K562 (cell line): Measurements from ENCODE around the gene PTPRR. TPM values are rescaled to one million over a fixed set of nuclear protein-coding genes. Genes with fewer than 3 reads are reported as not detected.
A peak's percentile ranks its signal among the peaks of the same experiment; 100 is the strongest.

Experiments
- FOXA3 ChIP-seq, 2 experiments: fragments of 450-650 bp in 1 of 2; sonication (generic) in 1 of 2; formaldehyde crosslinking; IDR thresholded peaks in 1 of 2; conservative IDR thresholded peaks in 1 of 2; 2 replicates each; pipeline versions ENCODE4 v1.4.0 to v1.8.0; 2020 to 2022; ENCODE audit warnings: mild to moderate bottlenecking in 2 of 2, missing genetic modification reagents in 1 of 2
- FOXK2 ChIP-seq, 2 experiments: fragments of 450-650 bp; IDR thresholded peaks in 1 of 2; conservative IDR thresholded peaks in 1 of 2; 2 replicates each; pipeline ENCODE4 v1.6.1; 2016; ENCODE audit warnings: low read depth in 2 of 2, mild to moderate bottlenecking in 1 of 2
- HDAC6 ChIP-seq: IDR thresholded peaks from 2 replicates; pipeline ENCODE4 v1.6.1; 2012; ENCODE audit warnings: low read depth, mild to moderate bottlenecking, control low read depth, inconsistent platforms, low read length, moderate library complexity
- HDAC8 ChIP-seq: fragments of 450-650 bp; IDR thresholded peaks from 2 replicates; pipeline ENCODE4 v1.6.1; 2016; ENCODE audit warnings: mild to moderate bottlenecking, missing genetic modification characterization, moderate library complexity, missing compliant biosample characterization
- KLF13 ChIP-seq: fragments of 450-650 bp; IDR thresholded peaks from 2 replicates; pipeline ENCODE4 v1.6.1; 2016; ENCODE audit warnings: missing genetic modification characterization, low read depth, mild to moderate bottlenecking, missing compliant biosample characterization, moderate library complexity, borderline replicate concordance
- MAFG ChIP-seq: fragments of 450-650 bp; conservative IDR thresholded peaks from 2 replicates; pipeline ENCODE4 v1.6.1; 2016; ENCODE audit warnings: missing genetic modification characterization, missing compliant biosample characterization
- MEIS2 ChIP-seq: fragments of 450-650 bp; IDR thresholded peaks from 2 replicates; pipeline ENCODE4 v1.6.1; 2014; ENCODE audit warnings: mild to moderate bottlenecking; ENCODE audit not compliant: partially characterized antibody
- MTF1 ChIP-seq: fragments of 250-450 bp; sonication (Bioruptor Pico); IDR thresholded peaks from 2 replicates; pipeline ENCODE4 v1.9.0; 2021; ENCODE audit warnings: moderate library complexity, mild to moderate bottlenecking, inconsistent platforms, borderline replicate concordance
- MYBL2 ChIP-seq, 2 experiments: fragments of 450-650 bp in 1 of 2; sonication (generic) in 1 of 2; formaldehyde crosslinking in 1 of 2; IDR thresholded peaks; 2 replicates each; pipeline versions ENCODE4 v1.6.1 to v1.8.1; 2017 to 2022; ENCODE audit warnings: borderline replicate concordance in 1 of 2, inconsistent platforms in 1 of 2, low read depth in 1 of 2, mild to moderate bottlenecking in 1 of 2, missing genetic modification reagents in 1 of 2, moderate library complexity in 1 of 2
- MYNN ChIP-seq, 2 experiments: sonication (generic); formaldehyde crosslinking in 1 of 2; IDR thresholded peaks; 2 replicates each; pipeline versions ENCODE4 v1.5.0 to v1.6.1; 2016 to 2020; ENCODE audit warnings: antibody characterized with exemption in 1 of 2, missing genetic modification reagents in 1 of 2
- NCOR1 ChIP-seq: fragments of 450-650 bp; IDR thresholded peaks from 2 replicates; pipeline ENCODE4 v1.6.1; 2016; ENCODE audit warnings: mild to moderate bottlenecking, moderate library complexity
- NUFIP1 ChIP-seq: fragments of 450-650 bp; IDR thresholded peaks from 2 replicates; pipeline ENCODE4 v1.6.1; 2018; ENCODE audit not compliant: partially characterized antibody
- POU5F1 ChIP-seq: fragments of 150-350 bp; IDR thresholded peaks from 2 replicates; pipeline ENCODE4 v1.6.1; 2014; ENCODE audit warnings: borderline replicate concordance, low read length, low read depth, mild to moderate bottlenecking; ENCODE audit not compliant: partially characterized antibody
- SIN3B ChIP-seq: fragments of 450-650 bp; IDR thresholded peaks from 2 replicates; pipeline ENCODE4 v1.6.1; 2017; ENCODE audit warnings: low read depth, mild to moderate bottlenecking, moderate library complexity
- SMARCE1 ChIP-seq: fragments of 450-650 bp; IDR thresholded peaks from 2 replicates; pipeline ENCODE4 v1.7.1; 2016; ENCODE audit warnings: mild to moderate bottlenecking
- SOX6 ChIP-seq: fragments of 450-650 bp; IDR thresholded peaks from 2 replicates; pipeline ENCODE4 v1.6.1; 2014; ENCODE audit warnings: mild to moderate bottlenecking
- ZKSCAN8 ChIP-seq: fragments of 200-800 bp; sonication (Bioruptor generic); IDR thresholded peaks from 2 replicates; pipeline ENCODE4 v1.6.1; 2016; ENCODE audit warnings: missing genetic modification characterization, missing compliant biosample characterization
- ZNF175 ChIP-seq: fragments of 200-800 bp; sonication (Bioruptor generic); IDR thresholded peaks from 2 replicates; pipeline ENCODE4 v1.6.1; 2016; ENCODE audit warnings: low read depth, mild to moderate bottlenecking, missing genetic modification characterization, missing compliant biosample characterization
- ZNF583 ChIP-seq: fragments of 250-450 bp; sonication (Bioruptor Pico); IDR thresholded peaks from 2 replicates; pipeline ENCODE4 v1.4.0; 2020
- polyA plus RNA-seq, 8 experiments: library from polyadenylated mRNA; depleted of rRNA in 4 of 8; stranded (reverse) in 5 of 8; unstranded in 3 of 8; fragments of >200 nt; fragmentation: Nextera tagmentation in 2 of 8; fragmentation: Illumina TruSeq in 1 of 8; extraction: Ambion mirVana in 2 of 8; extraction: Trizol in 1 of 8; gene quantifications; 2 replicates each; pipeline versions ENCODE4 v1.2.1 to v1.2.3, GENCODE V29; 2011 to 2014; ENCODE audit warnings: inconsistent platforms in 1 of 8, missing spikeins in 1 of 8
- total RNA-seq, 7 experiments: library from RNA; depleted of rRNA in 6 of 7; stranded (reverse); fragments of >200 nt in 6 of 7; fragmentation: Illumina TruSeq in 2 of 7; extraction: Trizol in 2 of 7; gene quantifications; 2 replicates each; pipeline versions ENCODE4 v1.2.1 to v1.2.3, GENCODE V29; 2011 to 2021; ENCODE audit warnings: low replicate concordance in 1 of 7
- TF ChIP-seq, protein P1 (sequence below), 2 experiments: fragments of 450-650 bp in 1 of 2; sonication (generic) in 1 of 2; formaldehyde crosslinking in 1 of 2; IDR thresholded peaks in 1 of 2; conservative IDR thresholded peaks in 1 of 2; 2 replicates each; pipeline versions ENCODE4 v1.6.1 to v1.8.1; 2016 to 2023; ENCODE audit warnings: mild to moderate bottlenecking in 2 of 2, moderate library complexity in 2 of 2, inconsistent platforms in 1 of 2, missing genetic modification reagents in 1 of 2
- TF ChIP-seq, protein P2 (sequence below): fragments of 450-650 bp; formaldehyde crosslinking; IDR thresholded peaks from 2 replicates; pipeline ENCODE4 v1.4.0; 2020; ENCODE audit warnings: mild to moderate bottlenecking
- TF ChIP-seq, protein P3 (sequence below): fragments of 200-800 bp; sonication (Bioruptor generic); IDR thresholded peaks from 2 replicates; pipeline ENCODE4 v1.6.1; 2017; ENCODE audit warnings: missing genetic modification characterization, missing compliant biosample characterization
- TF ChIP-seq, protein P4 (sequence below): fragments of 250-450 bp; sonication (Bioruptor Pico); IDR thresholded peaks from 2 replicates; pipeline ENCODE4 v1.5.1; 2021; ENCODE audit warnings: mild to moderate bottlenecking

Gene PTPRR
- total and polyA plus RNA-seq, 9 of the 15 experiments (the other 6 are each of a cell fraction or from before 2014, with no cell fraction given), result 6.6 to 41.7 (median 12.3) TPM

DNA sequence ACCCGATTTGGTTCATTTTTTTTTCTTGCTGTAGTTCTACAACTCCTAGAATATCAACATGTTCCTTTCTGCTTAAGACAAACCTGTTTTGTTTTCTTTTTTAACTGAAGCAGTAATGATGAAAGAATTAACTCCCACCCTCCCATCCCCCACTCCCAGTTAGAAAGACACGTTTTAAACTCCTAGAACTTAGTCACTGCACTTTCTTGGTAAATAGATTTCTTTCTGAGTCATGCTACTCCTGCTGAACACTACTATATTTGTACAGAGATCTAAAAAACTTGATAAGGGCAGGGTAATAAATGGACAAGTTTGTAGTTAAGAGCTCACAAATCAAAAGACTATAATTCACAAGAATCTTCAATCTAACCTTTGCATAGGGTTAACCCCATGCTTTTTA lies 164.4 kb downstream of the PTPRR start (continued):
- TF ChIP-seq MTF1 (no peak), KLF13 (tag) (no peak), SIN3B (no peak), NUFIP1 (no peak), HDAC8 (tag) (no peak), MAFG (tag) (0 out of 2 replicates have a peak, but pooled peaks have one; percentile 42), SOX6 (peak; percentile 62), MEIS2 (peak; percentile 50), ZNF583 (CRISPR knock-in tag) (no peak), POU5F1 (no peak), ZNF175 (CRISPR knock-in tag) (0 out of 2 replicates have a peak, but pooled peaks have one; percentile 11), HDAC6 (no peak), MYBL2 (IDR thresholded peaks at IDR 0.05; ENCODE audit: low read depth) (no peak), MYBL2 (CRISPR knock-in tag; IDR thresholded peaks at IDR 0.05; ENCODE audit: borderline replicate concordance) (no peak), FOXK2 (conservative IDR thresholded peaks at IDR 0.05 in 1 of 2, IDR thresholded peaks at IDR 0.05 in 1 of 2; ENCODE audit: low read depth in 2 of 2) (peak in 1 of 2 experiments; percentile 19; a peak in 1 of 4 replicates), SMARCE1 (peak; percentile 83), ZKSCAN8 (CRISPR knock-in tag) (no peak), FOXA3 (CRISPR knock-in tag; conservative IDR thresholded peaks at IDR 0.05 in 1 of 2, IDR thresholded peaks at IDR 0.05 in 1 of 2) (peak in 1 of 2 experiments; percentile 45; a peak in 1 of 4 replicates), MYNN (IDR thresholded peaks at IDR 0.05) (no peak), MYNN (CRISPR knock-in tag; IDR thresholded peaks at IDR 0.05) (no peak), NCOR1 (no peak)
- TF ChIP-seq, protein P1, sequence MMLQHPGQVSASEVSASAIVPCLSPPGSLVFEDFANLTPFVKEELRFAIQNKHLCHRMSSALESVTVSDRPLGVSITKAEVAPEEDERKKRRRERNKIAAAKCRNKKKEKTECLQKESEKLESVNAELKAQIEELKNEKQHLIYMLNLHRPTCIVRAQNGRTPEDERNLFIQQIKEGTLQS (IDR thresholded peaks at IDR 0.05), result peak; percentile 81
- TF ChIP-seq, protein P1 (CRISPR knock-in tag; conservative IDR thresholded peaks at IDR 0.05), result no peak
- TF ChIP-seq, protein P2, sequence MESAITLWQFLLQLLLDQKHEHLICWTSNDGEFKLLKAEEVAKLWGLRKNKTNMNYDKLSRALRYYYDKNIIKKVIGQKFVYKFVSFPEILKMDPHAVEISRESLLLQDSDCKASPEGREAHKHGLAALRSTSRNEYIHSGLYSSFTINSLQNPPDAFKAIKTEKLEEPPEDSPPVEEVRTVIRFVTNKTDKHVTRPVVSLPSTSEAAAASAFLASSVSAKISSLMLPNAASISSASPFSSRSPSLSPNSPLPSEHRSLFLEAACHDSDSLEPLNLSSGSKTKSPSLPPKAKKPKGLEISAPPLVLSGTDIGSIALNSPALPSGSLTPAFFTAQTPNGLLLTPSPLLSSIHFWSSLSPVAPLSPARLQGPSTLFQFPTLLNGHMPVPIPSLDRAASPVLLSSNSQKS (CRISPR knock-in tag), result no peak
- TF ChIP-seq, protein P3, sequence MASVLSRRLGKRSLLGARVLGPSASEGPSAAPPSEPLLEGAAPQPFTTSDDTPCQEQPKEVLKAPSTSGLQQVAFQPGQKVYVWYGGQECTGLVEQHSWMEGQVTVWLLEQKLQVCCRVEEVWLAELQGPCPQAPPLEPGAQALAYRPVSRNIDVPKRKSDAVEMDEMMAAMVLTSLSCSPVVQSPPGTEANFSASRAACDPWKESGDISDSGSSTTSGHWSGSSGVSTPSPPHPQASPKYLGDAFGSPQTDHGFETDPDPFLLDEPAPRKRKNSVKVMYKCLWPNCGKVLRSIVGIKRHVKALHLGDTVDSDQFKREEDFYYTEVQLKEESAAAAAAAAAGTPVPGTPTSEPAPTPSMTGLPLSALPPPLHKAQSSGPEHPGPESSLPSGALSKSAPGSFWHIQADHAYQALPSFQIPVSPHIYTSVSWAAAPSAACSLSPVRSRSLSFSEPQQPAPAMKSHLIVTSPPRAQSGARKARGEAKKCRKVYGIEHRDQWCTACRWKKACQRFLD (CRISPR knock-in tag), result no peak
- TF ChIP-seq, protein P4, sequence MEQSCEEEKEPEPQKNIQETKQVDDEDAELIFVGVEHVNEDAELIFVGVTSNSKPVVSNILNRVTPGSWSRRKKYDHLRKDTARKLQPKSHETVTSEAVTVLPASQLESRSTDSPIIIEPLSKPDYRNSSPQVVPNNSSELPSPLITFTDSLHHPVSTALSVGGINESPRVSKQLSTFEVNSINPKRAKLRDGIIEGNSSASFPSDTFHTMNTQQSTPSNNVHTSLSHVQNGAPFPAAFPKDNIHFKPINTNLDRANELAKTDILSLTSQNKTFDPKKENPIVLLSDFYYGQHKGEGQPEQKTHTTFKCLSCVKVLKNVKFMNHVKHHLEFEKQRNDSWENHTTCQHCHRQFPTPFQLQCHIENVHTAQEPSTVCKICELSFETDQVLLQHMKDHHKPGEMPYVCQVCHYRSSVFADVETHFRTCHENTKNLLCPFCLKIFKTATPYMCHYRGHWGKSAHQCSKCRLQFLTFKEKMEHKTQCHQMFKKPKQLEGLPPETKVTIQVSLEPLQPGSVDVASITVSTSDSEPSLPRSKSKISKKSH (CRISPR knock-in tag), result no peak
